Measurements from ENCODE around the gene SAP30.

SAP30 gene

DNA sequence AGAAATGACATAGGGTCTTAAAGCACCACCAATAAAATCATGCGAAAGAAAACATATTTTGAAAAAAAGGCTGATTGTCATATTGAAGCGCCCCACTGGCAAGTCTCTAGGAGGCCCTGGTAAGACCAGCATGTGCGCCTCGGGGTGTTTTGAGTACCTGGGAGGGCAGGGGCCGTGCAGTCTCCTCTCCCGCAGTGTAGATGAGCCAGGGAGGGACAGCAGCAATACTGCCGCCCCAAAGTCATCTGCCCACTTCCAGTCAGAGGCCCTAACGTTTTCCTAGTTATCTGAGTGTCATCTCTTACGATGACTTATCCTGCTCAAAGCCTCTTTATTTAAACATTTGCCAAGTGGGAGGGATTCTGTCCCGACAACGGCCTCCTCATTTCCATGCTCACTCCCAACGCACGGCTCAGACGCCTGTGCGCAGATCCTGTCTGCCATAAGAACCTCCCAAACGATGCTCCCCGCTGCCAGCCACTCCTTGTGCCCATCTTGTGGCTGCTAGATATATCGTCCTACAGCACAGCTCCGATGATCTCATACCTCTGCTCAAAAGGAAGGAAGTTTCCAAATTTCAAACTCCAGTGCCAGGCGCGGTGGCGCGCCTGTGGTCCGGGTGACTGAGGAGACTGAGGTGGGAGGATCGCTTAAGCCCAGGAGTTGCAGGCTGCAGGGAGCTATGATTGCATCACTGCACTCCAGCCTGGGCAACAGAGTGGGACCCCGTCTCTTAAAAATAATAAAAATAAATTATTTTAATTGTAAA is 45.3 kb downstream of the SAP30 start:
- peak; percentile 79 for DNase-seq

DNA sequence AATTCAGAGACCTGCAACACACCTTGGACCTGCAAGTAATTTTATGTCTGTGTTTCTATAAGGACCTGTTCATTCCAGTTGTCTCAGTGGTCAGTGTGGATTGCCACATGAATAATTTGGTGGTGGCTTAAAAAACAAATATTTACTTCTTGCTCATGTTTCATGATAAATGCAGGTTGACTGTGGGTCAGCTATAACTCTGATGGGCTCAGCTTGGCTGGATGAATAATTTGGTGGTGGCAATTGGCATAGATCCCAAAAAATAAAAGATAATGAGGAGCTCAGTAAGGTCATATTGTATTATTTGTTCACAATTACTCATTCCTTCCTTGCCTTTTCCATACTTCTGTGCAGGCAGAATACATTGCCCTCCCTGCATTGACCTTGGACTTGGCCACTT is 47.1 kb downstream of the SAP30 start:
- no peak for DNase-seq

DNA sequence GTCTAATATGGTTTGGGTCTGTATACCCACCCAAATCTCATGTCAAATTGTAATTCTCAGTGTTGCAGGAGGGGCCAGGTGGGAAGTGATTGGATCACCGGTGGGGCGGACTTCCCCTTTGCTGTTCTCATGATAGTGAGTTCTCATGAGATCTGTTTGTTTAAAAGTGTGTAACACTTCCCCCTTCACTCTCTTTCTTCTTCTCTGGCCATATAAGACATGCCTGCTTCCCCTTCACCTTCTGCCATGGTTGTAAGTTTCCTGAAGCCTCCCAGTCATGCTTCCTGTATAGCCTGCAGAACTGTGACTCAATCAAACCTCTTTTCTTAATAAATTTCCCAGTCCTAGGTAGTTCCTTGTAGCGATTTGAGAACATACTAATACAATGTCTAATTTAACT is 47.9 kb downstream of the SAP30 start:
- peak; percentile 33 for DNase-seq

DNA sequence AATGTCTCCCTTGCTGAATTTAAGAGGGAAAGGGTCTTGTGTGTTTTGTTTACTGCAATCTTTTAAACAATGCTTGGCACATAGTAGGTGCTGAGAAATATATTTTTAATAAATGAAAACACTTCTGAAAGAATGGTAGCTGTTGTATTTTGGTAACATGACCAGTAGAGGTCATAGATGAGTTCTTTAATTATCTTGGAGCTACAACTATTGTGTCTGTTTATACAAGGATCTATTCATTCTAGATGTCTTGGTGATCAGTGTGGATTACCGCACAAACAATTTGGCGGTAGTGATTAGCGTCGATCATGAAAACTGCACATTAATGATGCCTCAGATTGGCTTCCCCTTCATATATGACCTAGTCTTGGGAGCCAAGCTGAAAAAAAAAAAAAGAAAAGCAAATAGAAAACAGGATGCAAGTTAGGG is 49.6 kb downstream of the SAP30 start:
- DNase-seq: peak; percentile 64

DNA sequence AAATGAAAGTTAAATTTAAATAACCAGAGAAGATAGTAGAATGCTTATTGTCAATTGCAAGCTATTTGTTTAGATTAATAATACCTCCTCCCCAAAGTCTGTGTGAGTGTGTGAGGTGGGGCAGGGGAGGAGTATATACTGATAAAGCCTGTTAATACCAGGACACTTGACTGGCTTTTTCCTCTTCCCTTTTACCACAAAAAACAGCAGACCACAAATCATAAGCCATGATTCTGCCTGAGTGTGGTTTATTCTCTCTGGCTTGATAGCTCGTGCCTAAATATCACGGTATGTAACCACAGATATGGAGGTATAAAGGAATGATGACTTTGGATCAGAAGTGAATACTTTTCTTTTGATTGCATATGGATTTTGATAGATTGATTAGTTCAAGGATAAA is 50.0 kb downstream of the SAP30 start:
- DNase-seq: peak; percentile 64

DNA sequence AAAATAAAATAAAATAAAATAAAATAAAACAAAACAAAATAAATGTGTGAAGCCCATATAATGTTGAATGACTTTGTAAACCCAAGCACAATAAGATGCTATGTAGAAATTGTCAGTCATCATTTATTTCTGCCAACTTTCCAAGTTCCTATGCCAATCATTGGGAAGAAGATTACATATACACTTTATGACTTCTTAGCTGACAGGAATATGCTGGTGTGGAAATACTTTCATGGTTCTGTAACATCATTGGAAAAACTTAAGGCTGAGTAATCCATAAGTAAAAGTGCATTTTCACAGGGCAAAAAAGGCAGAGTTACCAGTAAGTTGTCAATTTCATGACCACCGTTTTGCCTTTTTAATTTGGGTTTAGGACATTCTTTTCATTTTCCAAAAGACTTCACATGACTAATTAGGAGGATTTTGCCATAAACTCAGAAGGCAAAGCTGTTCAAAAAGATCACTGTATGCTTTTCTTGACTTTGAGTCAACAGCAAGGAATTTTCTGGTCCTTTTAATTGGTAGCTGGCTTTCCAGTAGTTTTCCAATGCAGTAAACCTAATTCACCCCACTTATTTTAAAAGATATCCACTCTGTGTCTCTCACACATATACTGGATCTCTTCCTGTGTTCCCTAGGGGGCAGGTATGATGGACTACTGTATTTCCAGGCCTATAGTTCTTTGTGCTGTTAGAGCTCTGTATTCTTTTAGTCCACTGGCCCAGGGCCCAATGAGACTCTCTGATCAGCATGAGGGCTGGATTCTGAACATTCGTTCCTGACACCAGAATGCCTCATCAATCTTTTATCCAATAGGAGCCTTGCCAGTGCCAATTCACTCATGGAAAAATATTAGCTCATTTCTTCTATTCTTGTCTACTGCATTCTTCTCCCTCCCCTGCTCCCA is 54.4 kb downstream of the SAP30 start:
- no peak for DNase-seq

DNA sequence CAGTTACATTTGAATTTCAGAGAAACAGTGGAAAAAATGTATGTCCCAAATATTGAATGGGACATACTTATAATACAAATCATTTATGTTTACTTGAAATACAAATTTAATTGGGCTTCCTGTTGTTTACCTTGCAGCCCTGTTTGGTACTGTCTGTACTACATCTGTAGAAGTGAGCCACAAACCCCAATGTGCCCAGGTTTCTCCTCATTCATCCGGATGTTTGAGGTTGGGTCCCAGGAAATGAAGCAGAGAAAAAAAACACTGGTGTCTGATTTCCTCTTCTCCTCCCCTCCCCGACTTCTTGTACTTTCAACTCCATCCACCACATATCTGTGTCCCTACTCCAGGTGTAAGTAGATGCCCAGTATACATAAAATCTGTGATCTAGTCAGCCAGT is 55.3 kb downstream of the SAP30 start:
- no peak for DNase-seq

Measured in hematopoietic multipotent progenitor cell treated with erythropoietin and hydrocortisone succinate and interleukin-3 and kit ligand, for 4 days (in vitro differentiated cells).